Brain pericyte (primary cell): ENCODE measurements around the gene ANKRD55.
"Not testable (repeated sequence)": the region's sequence is repeated elsewhere in the genome, so short reads cannot be mapped to it uniquely, and the experiment has no call there.

Experiments
- DNase-seq: peaks from one replicate; pipeline ENCODE4 v3.0.0-alpha.2; 2012; ENCODE audit warnings: low read depth, low spot score

ANKRD55 gene

DNA sequence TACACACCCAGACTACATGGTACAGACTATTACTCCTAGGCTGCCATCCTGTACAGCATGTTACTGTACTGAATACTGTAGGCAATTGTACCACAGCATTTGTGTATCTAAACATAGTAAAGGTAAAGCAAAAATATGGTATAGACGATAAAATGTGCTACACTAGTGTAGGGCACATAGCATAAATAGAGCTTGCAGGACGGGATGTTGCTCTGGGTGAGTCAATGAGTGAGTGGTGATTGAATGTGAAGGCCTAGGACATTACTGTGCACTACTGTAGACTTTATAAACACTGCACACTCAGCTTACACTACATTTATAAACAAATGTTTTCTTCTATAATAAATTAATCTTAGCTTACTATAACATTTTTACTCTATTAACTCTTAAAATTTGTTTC lies 25.6 kb downstream of the ANKRD55 start:
- DNase-seq, result no peak

- no peak for DNase-seq
Observed at GRCh38 chr5:56206126-56206910, 26.8 kb downstream of the ANKRD55 start.

DNA sequence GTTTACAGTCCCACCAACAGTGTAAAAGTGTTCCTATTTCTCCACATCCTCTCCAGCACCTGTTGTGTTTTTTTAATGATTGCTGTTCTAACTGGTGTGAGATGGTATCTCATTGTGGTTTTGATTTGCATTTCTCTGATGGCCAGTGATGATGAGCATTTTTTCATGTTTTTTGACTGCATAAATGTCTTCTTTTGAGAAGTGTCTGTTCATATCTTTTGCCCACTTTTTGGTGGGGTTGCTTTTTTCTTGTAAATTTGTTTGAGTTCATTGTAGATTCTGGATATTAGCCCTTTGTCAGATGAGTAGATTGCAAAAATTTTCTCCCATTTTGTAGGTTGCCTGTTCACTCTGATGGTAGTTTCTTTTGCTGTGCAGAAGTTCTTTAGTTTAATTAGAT lies 29.2 kb downstream of the ANKRD55 start:
- not testable (repeated sequence) for DNase-seq

DNA sequence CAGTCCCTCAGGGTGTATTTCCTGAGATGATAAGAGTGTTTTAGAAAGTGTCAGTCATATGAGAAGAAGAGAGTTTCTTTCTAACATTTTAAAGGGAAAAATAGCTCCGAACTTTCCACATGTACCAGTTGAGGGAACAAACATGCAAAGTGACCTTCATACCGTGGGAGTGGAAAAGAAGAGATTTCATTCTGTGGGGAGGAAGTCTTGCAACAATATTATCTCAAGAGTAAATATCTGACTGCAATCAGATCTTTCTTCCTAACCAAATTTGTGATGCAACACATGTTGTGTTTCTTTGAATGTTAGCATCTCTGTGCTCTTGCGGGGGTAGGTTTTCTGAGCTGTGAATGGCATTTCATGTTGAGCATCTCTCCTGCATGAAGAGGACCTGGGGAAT lies 30.6 kb downstream of the ANKRD55 start:
- DNase-seq, result no peak

- not testable (repeated sequence) for DNase-seq
Observed at GRCh38 chr5:56201762-56202261, 31.3 kb downstream of the ANKRD55 start.

DNA sequence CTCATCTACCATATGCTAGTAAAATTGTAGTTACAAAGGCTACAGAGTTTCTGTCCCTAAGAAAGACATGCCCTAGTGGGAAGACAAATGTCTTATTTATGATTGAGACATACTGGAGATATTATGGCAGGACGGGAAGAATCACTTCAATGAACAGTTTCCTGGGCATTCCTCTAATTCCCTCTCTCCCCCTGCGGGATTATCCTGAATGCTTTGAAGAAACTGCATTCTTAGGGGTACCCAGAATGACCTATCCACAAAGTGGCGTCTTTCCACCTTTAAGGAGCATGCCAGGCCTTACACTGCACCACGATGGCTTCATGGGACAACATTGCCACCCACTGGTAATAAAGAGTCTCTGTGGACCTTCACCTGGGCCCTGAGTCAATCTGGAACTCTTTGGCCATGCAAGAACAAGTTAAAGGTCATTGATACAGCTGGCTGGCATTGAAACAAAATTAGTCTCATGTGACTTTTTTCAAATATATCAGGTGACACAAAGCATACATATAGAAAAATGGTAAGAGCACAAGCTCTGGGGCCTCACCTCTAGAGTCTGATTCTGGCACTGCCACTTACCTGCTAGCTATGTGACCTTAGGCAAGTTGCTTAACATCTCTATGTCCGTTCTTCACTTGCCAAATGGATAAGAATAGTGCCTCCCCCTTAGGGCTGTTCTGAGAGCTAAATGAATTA lies 32.0 kb downstream of the ANKRD55 start:
- DNase-seq, result peak; percentile 33

GRCh38 chr5:56195016-56195415 lies 38.1 kb downstream of the ANKRD55 start:
- DNase-seq, result no peak

DNA sequence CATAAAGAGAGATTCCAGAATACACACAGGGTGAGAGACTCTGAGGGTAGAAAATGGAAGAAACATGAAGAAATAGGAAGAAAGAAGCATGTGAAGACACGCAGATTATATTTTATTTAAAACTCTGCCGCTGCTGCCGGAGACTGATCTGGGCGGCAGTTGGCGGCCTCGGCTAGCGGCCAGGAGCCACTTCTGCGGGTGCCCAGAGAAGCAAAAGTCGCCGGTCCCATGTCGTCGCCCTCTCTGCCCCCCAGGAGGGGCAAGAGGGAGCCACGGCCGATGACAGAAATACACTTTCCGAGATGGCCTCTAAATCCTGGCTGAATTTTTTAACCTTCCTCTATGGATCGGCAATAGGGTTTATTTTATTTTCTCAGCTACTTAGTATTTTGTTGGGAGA lies 40.9 kb downstream of the ANKRD55 start:
- DNase-seq, result no peak

DNA sequence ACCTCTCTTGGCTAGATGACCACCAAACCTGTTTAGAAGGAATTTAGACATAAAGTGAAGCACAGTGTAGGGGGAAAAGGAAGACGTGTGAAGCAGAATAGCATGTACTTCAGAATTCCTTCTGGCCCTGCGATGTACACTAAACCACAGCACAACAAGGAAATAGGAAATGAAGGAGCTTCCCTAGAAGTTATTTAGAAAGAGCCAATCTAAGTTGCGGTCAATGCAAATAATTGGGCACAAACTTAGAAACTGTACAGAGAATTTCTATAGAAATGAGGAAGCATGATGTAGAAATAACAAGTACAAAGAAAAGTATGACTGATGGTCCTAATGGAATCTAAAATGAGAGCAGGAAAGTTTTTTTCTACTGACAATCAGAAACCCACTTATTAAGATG lies 41.5 kb downstream of the ANKRD55 start:
- DNase-seq, result no peak

- DNase-seq, result no peak
Observed at GRCh38 chr5:56190497-56190896, 42.6 kb downstream of the ANKRD55 start.

GRCh38 chr5:56185768-56186311 lies 47.3 kb downstream of the ANKRD55 start:
- no peak for DNase-seq

GRCh38 chr5:56183506-56183905 lies 49.6 kb downstream of the ANKRD55 start:
- DNase-seq, result no peak

DNA sequence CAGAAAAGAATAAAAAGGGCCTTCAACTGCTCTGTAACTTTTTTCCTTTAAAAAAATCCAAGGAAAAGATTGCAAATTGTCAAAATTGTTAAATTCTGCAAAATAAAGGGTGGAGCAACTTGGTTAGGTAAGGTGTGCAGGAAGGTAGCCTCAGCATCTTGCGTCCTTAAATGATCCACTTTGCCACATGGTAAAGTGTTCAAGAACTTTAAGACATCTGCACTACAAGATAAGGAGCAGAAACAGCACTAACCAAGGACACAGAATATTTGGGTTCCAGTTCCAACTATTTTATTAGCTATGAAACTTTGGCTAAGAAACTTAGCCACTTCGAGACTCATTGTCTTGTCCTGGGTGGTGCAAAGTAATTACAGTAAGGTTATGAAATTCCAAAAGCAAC lies 53.7 kb downstream of the ANKRD55 start:
- DNase-seq, result no peak

DNA sequence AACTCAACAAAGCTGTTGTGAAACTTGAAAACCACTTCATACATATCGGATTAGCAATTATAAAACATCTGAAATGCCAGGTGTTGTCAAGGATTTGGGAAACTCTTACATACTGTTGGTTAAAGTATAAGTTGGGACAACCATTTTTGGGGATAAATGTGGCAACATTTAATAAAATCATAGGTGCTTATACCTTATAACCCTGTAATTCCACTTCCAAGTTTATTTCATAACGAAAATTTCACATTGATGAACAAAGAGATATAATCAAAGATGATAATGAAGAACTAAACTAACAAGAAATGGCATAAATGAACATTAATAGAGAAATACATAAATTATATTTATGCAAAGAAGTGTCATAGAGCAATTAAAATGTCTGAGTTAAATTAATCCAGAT lies 54.3 kb downstream of the ANKRD55 start:
- no peak for DNase-seq

- no peak for DNase-seq
Observed at GRCh38 chr5:56176871-56177533, 56.1 kb downstream of the ANKRD55 start.

GRCh38 chr5:56176155-56176798 lies 56.9 kb downstream of the ANKRD55 start:
- no peak for DNase-seq

GRCh38 chr5:56175488-56175887 lies 57.6 kb downstream of the ANKRD55 start:
- DNase-seq, result no peak

DNA sequence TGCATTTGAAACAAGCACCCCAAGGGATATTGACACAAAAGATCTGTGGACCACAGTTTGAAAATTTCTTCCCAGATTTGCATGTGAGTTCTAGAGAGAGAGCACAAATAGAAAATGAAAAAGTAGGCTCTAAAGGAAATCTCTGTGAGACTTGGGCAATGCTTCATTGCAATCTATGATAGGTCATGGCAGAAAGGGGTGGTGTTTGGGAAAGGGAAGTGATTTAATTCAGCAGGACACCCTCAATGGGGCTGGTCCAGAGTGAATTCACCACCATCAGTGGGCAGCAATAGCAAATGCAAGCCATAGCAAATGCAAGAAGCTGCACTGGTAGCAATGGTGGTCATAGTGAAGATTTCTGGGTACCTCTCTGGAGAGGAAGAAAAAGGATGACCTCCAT lies 58.1 kb downstream of the ANKRD55 start:
- no peak for DNase-seq

DNA sequence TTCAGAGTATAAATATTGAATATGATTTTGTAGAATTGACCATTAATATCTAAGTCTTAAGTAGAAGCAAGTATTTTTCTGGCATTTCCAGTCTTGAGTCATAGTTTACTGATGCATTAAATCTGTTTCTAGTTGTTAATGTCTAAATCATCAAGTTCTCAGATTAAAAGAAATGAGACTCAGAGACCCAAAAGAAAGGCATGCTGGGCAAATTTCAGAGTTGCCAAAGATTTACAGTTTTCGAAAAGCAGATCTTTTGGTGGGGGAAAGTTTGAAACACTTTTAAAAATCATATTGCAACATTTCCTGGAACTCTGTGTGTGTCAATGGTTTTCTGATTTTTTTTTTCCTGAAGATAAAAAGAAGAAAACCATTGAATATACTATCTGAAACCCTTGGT lies 60.9 kb downstream of the ANKRD55 start:
- no peak for DNase-seq

GRCh38 chr5:56170557-56170956 lies 62.6 kb downstream of the ANKRD55 start:
- DNase-seq, result no peak

DNA sequence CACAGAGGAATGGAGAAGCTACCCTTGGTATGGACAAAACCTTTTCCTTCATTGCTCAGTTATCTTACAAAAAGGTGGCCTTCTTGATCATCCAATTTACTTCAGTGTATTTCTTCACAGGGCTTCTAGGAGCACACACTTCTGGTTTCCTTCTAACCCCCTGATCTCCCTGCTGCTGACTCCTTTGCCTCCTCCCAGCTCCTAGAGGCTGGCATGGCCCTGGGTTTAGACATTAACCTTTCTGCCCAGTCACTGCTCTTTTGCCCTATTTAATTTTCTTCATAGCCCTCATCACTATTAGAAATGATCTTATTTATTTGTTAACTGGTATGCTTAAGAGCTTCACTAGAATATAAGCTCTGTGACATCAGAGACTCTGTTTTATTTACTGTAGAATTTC lies 63.2 kb downstream of the ANKRD55 start:
- DNase-seq, result no peak

DNA sequence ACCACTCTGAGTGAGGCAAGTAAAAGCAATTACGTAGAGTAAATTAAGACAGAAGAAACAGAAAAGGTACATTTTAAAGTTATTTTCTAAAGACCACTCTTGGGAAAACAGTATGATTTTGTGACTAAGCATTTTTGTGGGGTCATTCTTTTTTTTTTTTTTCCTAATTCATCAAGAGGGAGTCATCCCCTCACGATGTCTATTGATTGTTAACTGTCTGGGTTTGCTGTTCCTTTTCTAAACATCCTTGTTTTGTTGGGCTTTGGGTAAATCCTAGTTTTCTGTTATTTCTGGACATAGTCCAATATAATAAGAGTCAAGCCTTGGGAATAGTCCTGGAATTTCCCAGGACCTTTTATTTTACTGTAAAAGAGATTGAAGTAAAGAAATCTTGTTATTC lies 63.8 kb downstream of the ANKRD55 start:
- DNase-seq, result no peak
